GM18499 (cell line): ENCODE results near the gene NRXN3.
"Not testable (repeated sequence)": the region's sequence is repeated elsewhere in the genome, so short reads cannot be mapped to it uniquely, and the experiment has no call there.

ENCODE experiments used
- ATAC-seq: cut with Tn5 transposase; IDR thresholded peaks from one replicate; pipeline ENCODE4 v1.9.1; 2021; ENCODE audit warnings: moderate number of reproducible peaks; ENCODE audit not compliant: insufficient read depth, unreplicated experiment

NRXN3 gene

GRCh38 chr14:79745046-79745445 lies 1574.9 kb downstream of the NRXN3 start:
- no peak for ATAC-seq

DNA sequence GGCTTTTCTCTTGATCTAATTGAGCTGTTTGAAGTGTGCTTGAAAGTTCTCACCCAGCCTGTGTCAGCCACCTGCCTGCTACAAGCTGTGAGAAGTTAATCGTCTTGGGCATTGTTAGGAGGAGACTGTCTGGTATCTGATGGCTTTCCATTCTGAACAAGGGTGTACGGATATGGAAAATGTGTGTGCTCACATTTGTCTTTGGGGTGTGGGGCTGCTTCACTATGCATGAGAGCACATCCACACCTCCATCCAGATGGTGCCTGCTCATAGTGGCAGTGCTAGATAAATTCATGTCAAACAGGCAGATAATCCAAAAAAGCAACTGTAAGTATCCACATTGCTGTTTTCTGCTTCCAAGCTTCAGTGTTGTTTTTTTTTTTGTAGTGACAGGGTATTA lies 1578.9 kb downstream of the NRXN3 start:
- no peak for ATAC-seq

DNA sequence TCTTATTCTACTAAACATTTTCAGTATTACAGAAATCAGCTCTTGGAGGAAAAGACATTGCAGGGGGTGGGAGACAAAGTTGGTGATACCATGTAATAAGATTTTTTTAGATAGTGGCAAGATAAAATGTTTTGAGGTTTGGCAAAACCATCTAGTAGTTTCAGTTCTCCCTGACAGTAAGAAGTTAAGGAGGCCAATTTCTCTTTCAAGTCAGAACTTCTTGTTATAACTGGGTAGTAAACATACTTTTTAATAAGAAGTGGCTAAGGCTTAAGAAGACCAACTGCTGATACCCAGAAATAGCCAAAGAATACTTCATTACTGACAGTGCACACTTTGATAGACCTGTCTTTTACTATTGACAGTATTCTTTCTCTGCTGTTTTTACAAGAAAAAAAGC lies 1588.8 kb downstream of the NRXN3 start:
- no peak for ATAC-seq

GRCh38 chr14:79764323-79764722 lies 1594.2 kb downstream of the NRXN3 start:
- ATAC-seq, result no peak

DNA sequence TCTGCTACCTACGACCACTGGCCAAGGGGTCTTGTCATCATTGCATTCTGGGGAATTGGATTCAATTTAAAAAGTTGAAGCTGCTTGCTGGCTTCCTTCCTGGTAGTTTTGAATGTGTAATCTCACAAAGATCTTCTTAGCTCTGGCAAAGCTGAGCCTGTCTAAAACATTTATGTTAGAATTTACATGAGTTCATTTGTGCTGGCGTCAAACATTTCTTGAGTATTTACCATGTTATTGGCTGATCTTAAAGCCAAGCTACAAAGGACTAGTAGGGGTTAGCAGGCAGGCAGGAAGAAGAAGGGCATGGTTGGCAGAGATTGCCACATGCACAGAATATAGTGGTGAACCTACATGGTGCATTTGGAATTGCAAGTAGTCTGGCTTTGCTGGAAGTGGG lies 1596.3 kb downstream of the NRXN3 start:
- ATAC-seq, result no peak

DNA sequence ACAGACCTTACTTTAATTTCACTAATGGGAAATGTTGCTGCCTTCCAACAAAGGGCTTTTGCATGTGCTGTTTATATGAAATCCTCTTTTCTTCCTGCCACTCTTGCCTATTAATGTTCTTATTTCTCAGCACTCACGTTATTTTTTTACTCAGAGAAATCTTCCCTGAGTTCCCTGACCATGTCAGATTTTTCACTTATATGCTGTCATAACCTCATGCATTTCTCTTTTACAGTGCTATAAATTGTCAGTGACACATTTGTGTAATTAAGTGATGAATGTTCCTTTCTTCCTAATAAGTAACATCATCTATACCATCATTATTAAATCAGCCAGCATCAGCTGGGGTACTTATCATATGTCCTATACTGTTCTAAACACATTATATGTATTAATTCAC lies 1597.1 kb downstream of the NRXN3 start:
- ATAC-seq, result no peak

GRCh38 chr14:79767721-79768120 lies 1597.5 kb downstream of the NRXN3 start:
- not testable (repeated sequence) for ATAC-seq

- ATAC-seq, result no peak
These were observed 1611.7 kb downstream of the NRXN3 start for GRCh38 chr14:79781882-79782281.

- ATAC-seq, result no peak
These were observed 1612.9 kb downstream of the NRXN3 start for GRCh38 chr14:79783041-79783440.

- no peak for ATAC-seq
These were observed 1616.3 kb downstream of the NRXN3 start for GRCh38 chr14:79786522-79786921.

GRCh38 chr14:79788346-79788745 lies 1618.2 kb downstream of the NRXN3 start:
- ATAC-seq, result no peak

DNA sequence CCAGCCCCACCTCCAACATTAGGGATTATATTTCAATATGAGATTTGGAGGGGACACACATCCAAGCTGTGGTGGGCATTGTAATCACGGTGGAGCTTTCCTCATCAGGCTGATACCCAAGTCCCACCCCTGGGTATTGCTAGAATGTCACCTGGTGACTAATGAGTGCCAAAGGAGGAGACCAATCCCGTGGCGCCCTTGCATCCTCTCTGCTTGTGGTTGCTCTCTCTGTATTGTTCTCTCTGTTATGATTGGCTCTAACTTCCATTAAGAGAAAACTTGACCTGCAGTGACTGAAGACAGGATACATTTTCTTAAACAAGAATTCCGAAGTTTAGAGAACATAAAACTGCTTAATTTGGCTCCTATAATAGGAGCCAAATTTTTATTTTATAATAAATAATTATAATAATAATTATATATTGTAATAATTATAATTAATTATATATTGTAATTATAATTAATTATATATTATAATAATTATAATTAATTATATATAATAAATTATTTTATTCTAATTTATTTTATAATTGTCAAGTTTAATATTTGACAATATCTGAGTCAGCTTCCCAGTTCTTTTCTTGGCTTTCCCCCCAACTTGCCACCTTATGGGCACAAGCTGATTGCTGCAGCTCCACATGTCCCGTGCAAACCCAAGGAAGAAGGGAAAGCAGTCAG lies 1621.0 kb downstream of the NRXN3 start:
- ATAC-seq, result no peak

DNA sequence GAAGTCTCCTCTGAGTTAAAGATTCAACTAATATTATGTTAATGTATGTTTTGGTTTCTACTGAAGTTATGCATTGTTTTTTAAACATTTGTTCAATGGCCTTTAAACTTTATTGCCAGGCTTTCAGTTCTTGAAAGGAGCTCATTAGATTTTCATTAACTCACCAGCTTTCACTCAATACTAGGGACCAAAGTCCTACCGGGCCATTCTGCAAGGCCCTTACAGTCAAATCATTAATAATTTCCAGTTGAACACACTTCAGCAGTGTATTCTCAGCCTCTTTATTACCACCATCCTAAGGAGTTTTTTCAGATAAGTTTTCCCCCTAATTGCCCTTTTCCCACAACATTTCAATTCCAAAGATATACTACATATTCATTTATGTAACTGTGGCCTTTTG lies 1631.9 kb downstream of the NRXN3 start:
- ATAC-seq, result no peak

GRCh38 chr14:79805636-79806035 lies 1635.5 kb downstream of the NRXN3 start:
- ATAC-seq, result no peak

GRCh38 chr14:79809849-79810612 lies 1639.9 kb downstream of the NRXN3 start:
- ATAC-seq, result no peak

GRCh38 chr14:79820866-79821535 lies 1650.8 kb downstream of the NRXN3 start:
- no peak for ATAC-seq

DNA sequence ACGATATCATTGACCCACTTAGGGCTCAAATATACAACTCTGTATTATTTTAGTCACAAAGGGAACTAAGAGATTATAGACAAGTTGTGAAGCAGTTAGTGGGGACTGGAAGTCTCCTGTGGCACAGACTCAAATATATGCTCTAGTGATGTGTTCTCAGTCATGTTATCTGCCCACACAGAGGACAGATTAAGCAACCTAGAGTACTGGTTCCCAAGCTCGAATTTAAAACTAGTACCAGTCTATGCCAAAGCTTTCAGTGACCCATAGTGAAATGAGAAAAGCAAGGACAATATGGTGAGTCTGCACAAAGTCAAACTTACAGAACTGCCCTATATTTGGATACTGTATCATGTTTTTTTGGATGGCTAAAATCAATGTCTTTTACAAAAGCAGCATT lies 1651.9 kb downstream of the NRXN3 start:
- no peak for ATAC-seq

- ATAC-seq, result no peak
These were observed 1654.9 kb downstream of the NRXN3 start for GRCh38 chr14:79825046-79825521.

DNA sequence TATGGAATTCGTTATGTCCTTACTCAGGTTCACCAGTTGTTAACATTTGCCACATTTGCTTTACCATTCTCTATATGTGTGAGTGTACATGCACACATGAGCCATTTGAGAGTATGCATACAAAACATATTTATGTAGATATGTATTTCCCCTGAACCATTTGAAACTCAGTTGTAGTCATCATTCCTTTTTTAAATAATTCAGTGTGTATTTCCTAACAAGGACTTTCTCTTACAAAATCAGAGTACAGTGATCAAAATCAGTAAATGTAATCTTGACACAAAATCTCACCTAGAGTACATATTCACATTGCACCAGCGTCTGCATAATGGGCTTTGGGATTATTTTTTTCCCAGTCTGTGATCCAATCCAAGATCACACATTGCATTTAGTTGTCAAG lies 1656.2 kb downstream of the NRXN3 start:
- ATAC-seq, result no peak

GRCh38 chr14:79829405-79830166 lies 1659.4 kb downstream of the NRXN3 start:
- ATAC-seq, result no peak
